HG02981 (cell line): ENCODE data around the gene PIAS3.

Source experiments
- ATAC-seq: cut with Tn5 transposase; IDR thresholded peaks from one replicate; pipeline ENCODE4 v1.9.1; 2021; ENCODE audit warnings: mild to moderate bottlenecking, moderate library complexity; ENCODE audit not compliant: unreplicated experiment

Gene PIAS3

GRCh38 chr1:145858901-145859490, at the start of gene PIAS3:
Gene PIAS3, minus strand, starts transcription at chr1:145859081. Its CDS starts 91 bp downstream, at chr1:145858990.
- ATAC-seq = peak; percentile 88

GRCh38 chr1:145908653-145909052, 49.8 kb upstream of the PIAS3 start:
- no peak for ATAC-seq

- no peak for ATAC-seq
Observed at GRCh38 chr1:145906954-145907753, 48.3 kb upstream of the PIAS3 start.

- no peak for ATAC-seq
Observed at GRCh38 chr1:145901312-145902021, 42.6 kb upstream of the PIAS3 start.

GRCh38 chr1:145898756-145899155, 39.9 kb upstream of the PIAS3 start:
- no peak for ATAC-seq

GRCh38 chr1:145897969-145898368, 39.1 kb upstream of the PIAS3 start:
- no peak for ATAC-seq

GRCh38 chr1:145895471-145895870, 36.6 kb upstream of the PIAS3 start:
- no peak for ATAC-seq

- no peak for ATAC-seq
Observed at GRCh38 chr1:145893306-145894055, 34.6 kb upstream of the PIAS3 start.

GRCh38 chr1:145892486-145893087, 33.7 kb upstream of the PIAS3 start:
- no peak for ATAC-seq

- ATAC-seq = no peak
Observed at GRCh38 chr1:145891587-145892485, 33.0 kb upstream of the PIAS3 start.

GRCh38 chr1:145891143-145891542, 32.3 kb upstream of the PIAS3 start:
- no peak for ATAC-seq

- no peak for ATAC-seq
Observed at GRCh38 chr1:145889722-145890121, 30.8 kb upstream of the PIAS3 start.

- no peak for ATAC-seq
Observed at GRCh38 chr1:145887631-145888030, 28.8 kb upstream of the PIAS3 start.

- no peak for ATAC-seq
Observed at GRCh38 chr1:145886816-145887215, 27.9 kb upstream of the PIAS3 start.

- no peak for ATAC-seq
Observed at GRCh38 chr1:145886390-145886789, 27.5 kb upstream of the PIAS3 start.

GRCh38 chr1:145885738-145886287, 26.9 kb upstream of the PIAS3 start, which contains the start of gene ANKRD35:
Gene ANKRD35, minus strand, starts transcription at chr1:145885866. Its CDS starts 108 bp downstream, at chr1:145885758.
- ATAC-seq = peak; percentile 100

- ATAC-seq = no peak
Observed at GRCh38 chr1:145884675-145885074, 25.8 kb upstream of the PIAS3 start.

GRCh38 chr1:145879775-145880174, 20.9 kb upstream of the PIAS3 start:
- ATAC-seq = no peak

- ATAC-seq = no peak
Observed at GRCh38 chr1:145878724-145879123, 19.8 kb upstream of the PIAS3 start.
